Transverse colon (tissue), 4 donors: ENCODE results near the gene TMEM74B. TPM values are rescaled to one million over a fixed set of nuclear protein-coding genes. Genes with fewer than 3 reads are reported as not detected.

Experiments used
- DNase-seq: peaks from one replicate; pipeline ENCODE4 v3.0.0-alpha.2; 2019
- H3K27ac ChIP-seq, 4 donors: fragments of 200-600 bp; sonication (generic); 2 replicates each; pipeline ENCODE4 v1.5.1; 2016 to 2018; ENCODE audit warnings: inconsistent platforms in 4 of 4
- H3K27me3 ChIP-seq: fragments of 200-600 bp; sonication (generic); 2 replicates; pipeline ENCODE4 v1.5.1; 2017; ENCODE audit warnings: inconsistent platforms
- H3K36me3 ChIP-seq, 4 donors: fragments of 200-600 bp; sonication (generic); 2 replicates each; pipeline ENCODE4 v1.5.1; 2017 to 2019; ENCODE audit warnings: inconsistent platforms in 4 of 4
- H3K4me1 ChIP-seq, 4 donors: fragments of 200-600 bp; sonication (generic); 2 replicates each; pipeline ENCODE4 v1.5.1; 2017 to 2020; ENCODE audit warnings: inconsistent platforms in 4 of 4
- H3K4me3 ChIP-seq, 4 donors: fragments of 200-600 bp; sonication (generic); 1 replicate in 1 of 4; 2 replicates in 3 of 4; pipeline versions ENCODE4 v1.5.1 to v1.6.1; 2017 to 2019; ENCODE audit warnings: inconsistent platforms in 4 of 4
- H3K9me3 ChIP-seq, 2 donors: fragments of 200-600 bp; sonication (generic); 2 replicates each; pipeline ENCODE4 v1.5.1; 2017 to 2019; ENCODE audit warnings: inconsistent platforms in 2 of 2
- EP300 ChIP-seq: sonication (generic); formaldehyde crosslinking; IDR thresholded peaks from one replicate; pipeline ENCODE4 v1.6.1; 2017; ENCODE audit warnings: antibody characterized with exemption, low read depth
- POLR2A ChIP-seq: fragments of 450-650 bp; IDR thresholded peaks from one replicate; pipeline ENCODE4 v1.6.1; 2016; ENCODE audit warnings: antibody characterized with exemption, mild to moderate bottlenecking, moderate library complexity
- POLR2AphosphoS5 ChIP-seq, 3 donors: sonication (generic); formaldehyde crosslinking; IDR thresholded peaks; one replicate each; pipeline ENCODE4 v1.6.1; 2016; ENCODE audit warnings: antibody characterized with exemption in 3 of 3
- WGBS, 2 donors: methylation state at CpG; one replicate each; pipeline ENCODE4 v1.1.5; 2018; ENCODE audit warnings: low coverage in 1 of 2; 5-methylcytosine and 5-hydroxymethylcytosine counted together
- in situ Hi-C, 4 donors: fragments of 200-750 bp; cut with MboI; loops; one replicate each; pipeline versions ENCODE4 v1.15.0 to v1.15.1; 2017; ENCODE audit warnings: low sequenced_read_pairs in 3 of 4, low pct_ligation_motif_present in 1 of 4, low pct_unique_long_range_greater_than_20kb in 1 of 4
- intact Hi-C: fragments of 100-400 bp; cut with DNase I; formaldehyde crosslinking; loops from one replicate; pipeline ENCODE4 v1.15.1; 2023; ENCODE audit warnings: low total_unique reads
- total RNA-seq, 4 donors: library from RNA; depleted of rRNA; stranded (reverse); fragments of >200 nt; gene quantifications; one replicate each; pipeline ENCODE4 v1.1.0, GENCODE V29; 2016
- TF ChIP-seq, protein P1 (sequence below), 5 experiments: fragments of 200-600 bp in 3 of 5; fragments of 450-650 bp in 2 of 5; sonication (generic) in 3 of 5; IDR thresholded peaks; 1 replicate in 2 of 5; 2 replicates in 3 of 5; pipeline ENCODE4 v1.5.1; 2016 to 2017; ENCODE audit warnings: antibody characterized with exemption in 5 of 5, inconsistent platforms in 3 of 5, mild to moderate bottlenecking in 2 of 5, moderate library complexity in 1 of 5

Gene TMEM74B
- total RNA-seq, 4 donors from 2014 or later = 0.96 to 10.5 (median 4.0) TPM; not detected in 1

- in situ Hi-C loops = no loop called here
- Histone ChIP-seq H3K27ac (no peak overlapping the region), H3K4me3 (no peak overlapping the region), H3K27me3 (peaks cover 3% of the 10 kb centered on the region), H3K9me3 (no peaks in the 10 kb centered on the region), H3K4me1 (peaks cover 2 to 11% (median 10%) of the 10 kb centered on the region in 4 donors), H3K36me3 (no peaks in the 10 kb centered on the region)
- intact Hi-C loops = no loop called here
- 92 to 100% methylated on average over 1 to 3 of the region's 3 CpGs for WGBS, 2 donors
- no peak for DNase-seq
- TF ChIP-seq EP300 = no peak
- no peak for TF ChIP-seq POLR2AphosphoS5 (IDR thresholded peaks at IDR 0.05)
- no peak for TF ChIP-seq POLR2A
- TF ChIP-seq, protein P1, sequence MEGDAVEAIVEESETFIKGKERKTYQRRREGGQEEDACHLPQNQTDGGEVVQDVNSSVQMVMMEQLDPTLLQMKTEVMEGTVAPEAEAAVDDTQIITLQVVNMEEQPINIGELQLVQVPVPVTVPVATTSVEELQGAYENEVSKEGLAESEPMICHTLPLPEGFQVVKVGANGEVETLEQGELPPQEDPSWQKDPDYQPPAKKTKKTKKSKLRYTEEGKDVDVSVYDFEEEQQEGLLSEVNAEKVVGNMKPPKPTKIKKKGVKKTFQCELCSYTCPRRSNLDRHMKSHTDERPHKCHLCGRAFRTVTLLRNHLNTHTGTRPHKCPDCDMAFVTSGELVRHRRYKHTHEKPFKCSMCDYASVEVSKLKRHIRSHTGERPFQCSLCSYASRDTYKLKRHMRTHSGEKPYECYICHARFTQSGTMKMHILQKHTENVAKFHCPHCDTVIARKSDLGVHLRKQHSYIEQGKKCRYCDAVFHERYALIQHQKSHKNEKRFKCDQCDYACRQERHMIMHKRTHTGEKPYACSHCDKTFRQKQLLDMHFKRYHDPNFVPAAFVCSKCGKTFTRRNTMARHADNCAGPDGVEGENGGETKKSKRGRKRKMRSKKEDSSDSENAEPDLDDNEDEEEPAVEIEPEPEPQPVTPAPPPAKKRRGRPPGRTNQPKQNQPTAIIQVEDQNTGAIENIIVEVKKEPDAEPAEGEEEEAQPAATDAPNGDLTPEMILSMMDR (IDR thresholded peaks at IDR 0.05) = no peak
These were observed 6.1 kb upstream of the TMEM74B start for GRCh38 chr20:1190847-1191246.

DNA sequence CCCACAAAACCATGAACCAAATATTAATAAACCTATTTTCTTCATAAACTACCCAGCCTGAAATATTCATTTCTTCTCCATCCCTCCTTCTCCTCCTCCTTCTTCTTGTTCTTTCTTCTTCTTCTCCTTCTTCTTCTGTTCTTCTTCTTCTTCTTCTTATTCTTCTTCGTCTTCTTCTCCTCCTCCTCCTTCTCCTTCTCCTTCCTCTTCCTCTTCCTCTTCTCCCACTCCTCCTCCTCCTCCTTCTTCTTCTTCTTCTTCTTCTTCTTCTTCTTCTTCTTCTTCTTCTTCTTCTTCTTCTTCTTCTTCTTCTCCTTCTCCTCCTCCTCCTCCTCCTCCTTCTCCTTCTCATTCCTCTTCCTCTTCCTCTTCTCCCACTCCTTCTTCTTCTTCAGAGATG, 5.0 kb upstream of the TMEM74B start:
- Histone ChIP-seq H3K4me3 (no peak overlapping the region), H3K27ac (no peak overlapping the region), H3K4me1 (peaks cover 5 to 21% (median 20%) of the 10 kb centered on the region in 4 donors), H3K9me3 (no peaks in the 10 kb centered on the region), H3K36me3 (no peaks in the 10 kb centered on the region), H3K27me3 (peaks cover 13% of the 10 kb centered on the region)
- TF ChIP-seq POLR2AphosphoS5 (IDR thresholded peaks at IDR 0.05) (no peak), EP300 (no peak), POLR2A (no peak)
- TF ChIP-seq, protein P1 (IDR thresholded peaks at IDR 0.05) = no peak
- DNase-seq = no peak
- intact Hi-C loops = no loop called here
- 78 to 100% methylated on average over 1 of the region's 1 CpG for WGBS, 2 donors
- in situ Hi-C loops = no loop called here

- TF ChIP-seq POLR2A (no peak), POLR2AphosphoS5 (IDR thresholded peaks at IDR 0.05) (no peak), EP300 (no peak)
- TF ChIP-seq, protein P1 (IDR thresholded peaks at IDR 0.05) = no peak
- Histone ChIP-seq H3K27me3 (peaks cover 25% of the 10 kb centered on the region), H3K4me1 (peaks cover 7 to 24% (median 22%) of the 10 kb centered on the region in 4 donors), H3K9me3 (no peaks in the 10 kb centered on the region), H3K27ac (no peak overlapping the region), H3K36me3 (no peaks in the 10 kb centered on the region), H3K4me3 (no peak overlapping the region)
- intact Hi-C loops (no loop called here), in situ Hi-C loops (no loop called here)
- 100% methylated on average over 1 of the region's 1 CpG for WGBS, 2 donors
- DNase-seq = no peak
These were observed 3.6 kb upstream of the TMEM74B start for GRCh38 chr20:1188347-1188746.

GRCh38 chr20:1187605-1188171, 2.9 kb upstream of the TMEM74B start:
- DNase-seq = no peak
- Histone ChIP-seq H3K27me3 (peaks cover 25% of the 10 kb centered on the region), H3K27ac (no peak overlapping the region), H3K9me3 (no peaks in the 10 kb centered on the region), H3K36me3 (no peaks in the 10 kb centered on the region), H3K4me1 (peaks cover 7 to 24% (median 22%) of the 10 kb centered on the region in 4 donors), H3K4me3 (no peak overlapping the region)
- intact Hi-C loops = no loop called here
- in situ Hi-C loops = no loop called here
- 53 to 56% methylated on average over 4 of the region's 4 CpGs for WGBS, 2 donors
- TF ChIP-seq POLR2AphosphoS5 (IDR thresholded peaks at IDR 0.05) = no peak
- TF ChIP-seq EP300 = no peak
- TF ChIP-seq, protein P1 (IDR thresholded peaks at IDR 0.05) = no peak
- no peak for TF ChIP-seq POLR2A
